ENCODE measurements around the gene PLA1A. TPM values are rescaled to one million over a fixed set of nuclear protein-coding genes. Genes with fewer than 3 reads are reported as not detected.

PLA1A gene
- polyA plus RNA-seq, 1 of the 3 experiments (the other 2 are of a cell fraction): not detected

GRCh38 chr3:119632829-119633228, 35.1 kb downstream of the PLA1A start:
- Histone ChIP-seq H3K9ac (no peak overlapping the region), H2AFZ (ENCODE audit: low read depth) (no peak overlapping the region), H3K4me2 (no peak overlapping the region), H4K20me1 (ENCODE audit: insufficient read depth) (no peaks in the 10 kb centered on the region), H3F3A (replicated peaks; ENCODE audit: insufficient read depth) (peaks cover 7% of the 10 kb centered on the region), H3K79me2 (ENCODE audit: insufficient read depth) (no peaks in the 10 kb centered on the region), H3K4me1 (ENCODE audit: control insufficient read depth in 1 of 2, insufficient read depth in 2 of 2, low read depth in 1 of 2, low read length in 1 of 2) (peaks cover 9 to 32% of the 10 kb centered on the region in 2 experiments), H3K9me3 (no peaks in the 10 kb centered on the region), H3K36me3 (replicated peaks in 1 of 2; ENCODE audit: control insufficient read depth in 1 of 2, insufficient read depth in 2 of 2, low read length in 1 of 2) (no peaks in the 10 kb centered on the region), H3K27me3 (ENCODE audit: insufficient read depth) (no peaks in the 10 kb centered on the region), H3K27ac (ENCODE audit: low read depth in 2 of 2, low read length in 1 of 2) (peak overlapping the region in 1 of 2 experiments; percentile 51; a peak in 2 of 4 replicates), H3K9me2 (no peaks in the 10 kb centered on the region), H3K4me3 (ENCODE audit: low read depth in 2 of 2, low read length in 1 of 2) (no peak overlapping the region)
- CTCF ChIA-PET: no interaction called here
- WGBS (ENCODE audit: low lambda C conversion rate): 98% methylated on average over 4 of the region's 4 CpGs
- POLR2A ChIA-PET: no interaction called here
- no peak for DNase-seq
- TF ChIP-seq ZBTB33 (IDR thresholded peaks at IDR 0.05; ENCODE audit: borderline replicate concordance, low read depth) (no peak), IRF3 (IDR thresholded peaks at IDR 0.05; ENCODE audit: low read depth, low read length) (no peak), GATA2 (CRISPR knock-in tag; IDR thresholded peaks at IDR 0.05) (no peak), TEAD4 (IDR thresholded peaks at IDR 0.05; ENCODE audit: borderline replicate concordance, insufficient read depth) (no peak)

GRCh38 chr3:119635719-119636118, 38.0 kb downstream of the PLA1A start:
- no peak for DNase-seq
- peak overlapping the region; percentile 80; the same call in 1 of the 2 replicates for H2AFZ ChIP-seq (ENCODE audit: low read depth)
- ChIA-PET POLR2A (no interaction called here), CTCF (interaction anchor here (1.7 kb wide), 1 partner anchor 10 kb away, joined by 5 read pairs; no protein-coding TSS in a partner anchor)
- no peaks in the 10 kb centered on the region for H4K20me1 ChIP-seq (ENCODE audit: insufficient read depth)
- H3K27me3 ChIP-seq (ENCODE audit: insufficient read depth): no peaks in the 10 kb centered on the region
- H3K4me2 ChIP-seq: no peak overlapping the region
- no peak for TF ChIP-seq JUND (IDR thresholded peaks at IDR 0.05)
- TF ChIP-seq CTCF (IDR thresholded peaks at IDR 0.05): peak; percentile 28; the same call in 1 of the 2 replicates
- H3K9ac ChIP-seq: no peak overlapping the region
- 98% methylated on average over 6 of the region's 10 CpGs for WGBS (ENCODE audit: low lambda C conversion rate)
- H3K4me1 ChIP-seq (ENCODE audit: control insufficient read depth in 1 of 2, insufficient read depth in 2 of 2, low read depth in 1 of 2, low read length in 1 of 2): peaks cover 28 to 43% of the 10 kb centered on the region in 2 experiments
- no peaks in the 10 kb centered on the region for H3K79me2 ChIP-seq (ENCODE audit: insufficient read depth)
- no peaks in the 10 kb centered on the region for H3K9me2 ChIP-seq
- peaks cover 29% of the 10 kb centered on the region for H3F3A ChIP-seq (replicated peaks; ENCODE audit: insufficient read depth)
- H3K36me3 ChIP-seq (replicated peaks in 1 of 2; ENCODE audit: control insufficient read depth in 1 of 2, insufficient read depth in 2 of 2, low read length in 1 of 2): no peaks in the 10 kb centered on the region
- no peaks in the 10 kb centered on the region for H3K9me3 ChIP-seq
- H3K4me3 ChIP-seq (ENCODE audit: low read depth in 2 of 2, low read length in 1 of 2): no peak overlapping the region
- peak overlapping the region; percentile 99 to 100; a peak in 3 of 4 replicates for H3K27ac ChIP-seq (ENCODE audit: low read depth in 2 of 2, low read length in 1 of 2)
